Adipose tissue (tissue), 3 donors: ENCODE measurements around the gene FHL2. TPM values are rescaled to one million over a fixed set of nuclear protein-coding genes. Genes with fewer than 3 reads are reported as not detected.

Experiments used
- H3K27ac ChIP-seq: one replicate; pipeline ENCODE4 v1.5.1; 2013; ENCODE audit warnings: low read depth, low read length
- WGBS, 3 donors: extraction: QIAGEN DNeasy Blood & Tissue Kit; methylation state at CpG; one replicate each; pipeline ENCODE4 v1.1.7; 2013; 5-methylcytosine and 5-hydroxymethylcytosine counted together
- polyA plus RNA-seq, 3 donors: library from polyadenylated mRNA; stranded (reverse); fragments of 200-250 nt; gene quantifications; one replicate each; pipeline ENCODE4 v1.2.3, GENCODE V29; 2013
- donor health status: healthy with polysubstance abuse.
- donor health status: Bipolar disorder and iron deficiency.
- donor health status: healthy.

Gene FHL2
- polyA plus RNA-seq: 10 to 100 TPM in 2 of 3 donors, 1 to 10 TPM in 1; 2.5 to 26.7 (median 19.6) TPM

GRCh38 chr2:105398336-105399206 is at the start of gene FHL2:
TSS of gene FHL2 (minus strand) at chr2:105399051. CDS start at chr2:105386516, 12,535 bp downstream.
- 1 to 5% (median 2%) methylated on average over 55 to 74 of the region's 74 CpGs for WGBS, 3 donors
- peak within 1 kb of the TSS; percentile 15 for H3K27ac ChIP-seq

- H3K27ac ChIP-seq: no peak overlapping the region
- 81 to 87% (median 85%) methylated on average over 4 of the region's 4 CpGs for WGBS, 3 donors
Measured at GRCh38 chr2:105447476-105447875, 48.6 kb upstream of the FHL2 start.

- H3K27ac ChIP-seq: no peak overlapping the region
- 91 to 96% (median 93%) methylated on average over 6 of the region's 6 CpGs for WGBS, 3 donors
Measured at GRCh38 chr2:105446501-105446900, 47.6 kb upstream of the FHL2 start.

GRCh38 chr2:105445976-105446375 is 47.1 kb upstream of the FHL2 start:
- 81 to 86% (median 84%) methylated on average over 9 of the region's 9 CpGs for WGBS, 3 donors
- H3K27ac ChIP-seq: no peak overlapping the region

- H3K27ac ChIP-seq: no peak overlapping the region
- 68 to 79% (median 74%) methylated on average over 5 of the region's 5 CpGs for WGBS, 3 donors
Measured at GRCh38 chr2:105445498-105445897, 46.6 kb upstream of the FHL2 start.

- WGBS, 3 donors: 68 to 77% (median 73%) methylated on average over 10 of the region's 10 CpGs
- H3K27ac ChIP-seq: no peak overlapping the region
Measured at GRCh38 chr2:105443617-105444598, 45.1 kb upstream of the FHL2 start.

GRCh38 chr2:105442721-105443120 is 43.9 kb upstream of the FHL2 start:
- 88 to 97% (median 91%) methylated on average over 5 of the region's 5 CpGs for WGBS, 3 donors
- no peak overlapping the region for H3K27ac ChIP-seq

- WGBS, 3 donors: 90 to 97% (median 94%) methylated on average over 2 of the region's 2 CpGs
Measured at GRCh38 chr2:105442056-105442455, 43.2 kb upstream of the FHL2 start.

GRCh38 chr2:105439141-105439540 is 40.3 kb upstream of the FHL2 start:
- no peak overlapping the region for H3K27ac ChIP-seq
- 70 to 90% (median 77%) methylated on average over 5 of the region's 5 CpGs for WGBS, 3 donors

More at GRCh38 chr2:105442056-105442455, 43.2 kb upstream of the FHL2 start:
- no peak overlapping the region for H3K27ac ChIP-seq

GRCh38 chr2:105438104-105438929 is 39.5 kb upstream of the FHL2 start:
- WGBS, 3 donors: 11 to 39% (median 30%) methylated on average over 10 of the region's 10 CpGs
- H3K27ac ChIP-seq: no peak overlapping the region

GRCh38 chr2:105437708-105438103 is 38.9 kb upstream of the FHL2 start:
- H3K27ac ChIP-seq: no peak overlapping the region

GRCh38 chr2:105432749-105433148 is 33.9 kb upstream of the FHL2 start:
- WGBS, 3 donors: 39 to 54% (median 49%) methylated on average over 4 of the region's 4 CpGs
- H3K27ac ChIP-seq: no peak overlapping the region

More at GRCh38 chr2:105437708-105438103, 38.9 kb upstream of the FHL2 start:
- 39 to 57% (median 57%) methylated on average over 3 of the region's 3 CpGs for WGBS, 3 donors

GRCh38 chr2:105432044-105432399 is 33.2 kb upstream of the FHL2 start:
- H3K27ac ChIP-seq: no peak overlapping the region
- 46 to 63% (median 51%) methylated on average over 2 of the region's 2 CpGs for WGBS, 3 donors

- H3K27ac ChIP-seq: no peak overlapping the region
- WGBS, 3 donors: 33 to 58% (median 46%) methylated on average over 4 of the region's 4 CpGs
Measured at GRCh38 chr2:105431367-105432043, 32.7 kb upstream of the FHL2 start.

GRCh38 chr2:105428387-105429018 is 29.7 kb upstream of the FHL2 start:
- 86 to 92% (median 91%) methylated on average over 12 of the region's 12 CpGs for WGBS, 3 donors

GRCh38 chr2:105427485-105427884 is 28.6 kb upstream of the FHL2 start:
- WGBS, 3 donors: 52 to 83% (median 79%) methylated on average over 4 of the region's 4 CpGs
- H3K27ac ChIP-seq: no peak overlapping the region

More at GRCh38 chr2:105428387-105429018, 29.7 kb upstream of the FHL2 start:
- no peak overlapping the region for H3K27ac ChIP-seq

GRCh38 chr2:105426626-105427292 is 27.9 kb upstream of the FHL2 start:
- 27 to 57% (median 42%) methylated on average over 9 of the region's 9 CpGs for WGBS, 3 donors

More at GRCh38 chr2:105426626-105427292, 27.9 kb upstream of the FHL2 start:
- no peak overlapping the region for H3K27ac ChIP-seq
